ENCODE data around the gene DSP.

The DSP gene

DNA sequence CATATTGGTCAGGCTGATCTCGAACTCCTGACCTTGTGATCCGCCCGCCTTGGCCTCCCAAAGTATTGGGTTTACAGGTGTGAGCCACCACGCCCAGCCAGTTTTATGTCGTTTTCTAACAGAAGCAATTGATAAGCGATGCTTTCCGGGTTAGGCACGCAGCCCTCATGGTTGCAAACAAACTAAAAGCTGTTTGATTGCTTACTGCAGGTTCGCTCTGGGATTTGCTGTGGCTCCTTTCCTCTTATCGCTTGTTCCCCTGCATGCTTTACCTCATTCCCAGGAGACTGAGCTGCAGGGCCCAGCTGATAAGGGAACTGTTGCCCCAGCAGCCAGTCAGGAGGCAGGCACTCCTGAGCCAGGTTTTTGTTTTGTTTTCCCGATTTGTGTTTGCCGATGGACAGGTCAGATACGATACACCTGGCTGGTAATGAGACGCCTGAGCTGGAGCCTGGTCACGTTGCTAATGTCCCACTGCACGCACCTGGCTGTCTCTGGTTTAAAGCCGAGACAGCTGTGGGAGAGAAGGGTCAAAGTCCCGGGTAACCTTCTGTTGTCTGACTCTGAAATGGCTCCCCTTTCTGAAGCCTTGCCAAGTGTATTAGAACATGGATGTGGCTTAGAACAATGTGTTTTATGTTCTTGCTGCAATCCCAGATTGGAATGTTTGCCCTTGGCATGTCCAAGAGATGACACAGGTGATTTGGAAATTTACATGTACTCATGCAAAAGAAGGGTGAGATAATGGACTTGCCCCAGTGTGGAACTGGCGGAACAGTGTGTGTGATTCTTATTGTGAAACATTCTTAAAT, 19.9 kb downstream of the DSP start:
- no peak for DNase-seq

DNA sequence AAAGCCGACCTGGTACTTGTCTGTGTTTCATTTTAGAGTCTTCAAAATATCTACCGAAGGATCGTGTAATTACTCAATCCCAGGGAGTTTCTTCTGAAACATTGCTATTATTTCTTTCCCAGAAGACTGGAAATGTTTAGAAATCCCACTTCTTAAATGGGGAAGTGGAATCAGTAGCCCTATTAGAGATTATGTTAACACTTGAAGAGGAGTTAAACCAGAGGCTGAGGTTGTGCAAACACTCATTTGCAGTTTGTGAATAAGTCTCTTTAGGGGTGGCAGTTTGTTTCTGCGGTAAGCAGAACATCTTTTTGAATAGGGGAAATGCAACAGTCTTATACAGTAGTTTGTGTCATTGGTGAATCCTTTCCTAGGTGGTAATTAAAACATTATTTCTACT, 21.3 kb downstream of the DSP start:
- DNase-seq: peak; percentile 79

DNA sequence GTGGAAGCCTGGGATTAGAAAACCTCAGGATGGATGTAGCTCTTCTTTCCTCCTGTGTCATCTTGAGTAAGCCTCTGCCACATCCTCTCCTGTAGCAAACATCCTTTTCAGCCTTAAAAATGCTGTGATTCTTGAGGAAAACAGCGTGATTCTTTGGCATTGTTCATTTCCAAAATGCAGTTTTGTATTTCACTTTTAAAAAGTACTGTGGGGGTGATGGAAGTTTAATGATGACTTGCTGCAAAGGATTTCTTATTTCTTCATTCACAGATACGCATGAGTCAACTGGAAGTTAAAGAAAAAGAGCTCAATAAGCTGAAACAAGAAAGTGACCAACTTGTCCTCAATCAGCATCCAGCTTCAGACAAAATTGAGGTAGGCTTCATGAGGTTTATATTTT, 24.6 kb downstream of the DSP start:
- no peak for DNase-seq

DNA sequence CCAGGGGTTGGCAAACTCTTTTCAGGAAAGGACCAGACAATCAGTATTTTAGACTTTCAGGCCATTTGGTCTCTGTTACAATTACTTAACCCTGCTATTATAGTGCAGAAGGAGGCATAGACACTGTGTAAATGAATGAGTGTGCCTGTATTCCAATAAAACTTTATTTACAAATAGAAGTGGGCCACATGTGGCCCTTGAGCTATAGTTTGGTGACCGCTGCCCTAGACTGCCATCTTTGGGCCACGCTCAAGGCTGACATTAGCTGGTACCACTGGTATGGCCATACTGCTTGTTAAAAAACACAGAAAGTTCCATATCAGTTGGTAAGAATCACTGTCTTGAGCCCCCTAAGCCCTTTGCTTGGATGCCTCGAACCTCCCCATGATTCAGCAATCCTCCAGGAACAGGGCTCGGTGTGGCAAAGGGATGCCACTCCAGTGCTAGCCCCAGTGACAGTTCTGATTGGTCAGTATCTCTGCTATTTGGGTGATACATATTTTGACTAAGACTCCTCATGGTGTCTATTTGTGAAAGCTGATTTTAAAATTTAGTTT, 25.2 kb downstream of the DSP start:
- peak; percentile 5 for DNase-seq

DNA sequence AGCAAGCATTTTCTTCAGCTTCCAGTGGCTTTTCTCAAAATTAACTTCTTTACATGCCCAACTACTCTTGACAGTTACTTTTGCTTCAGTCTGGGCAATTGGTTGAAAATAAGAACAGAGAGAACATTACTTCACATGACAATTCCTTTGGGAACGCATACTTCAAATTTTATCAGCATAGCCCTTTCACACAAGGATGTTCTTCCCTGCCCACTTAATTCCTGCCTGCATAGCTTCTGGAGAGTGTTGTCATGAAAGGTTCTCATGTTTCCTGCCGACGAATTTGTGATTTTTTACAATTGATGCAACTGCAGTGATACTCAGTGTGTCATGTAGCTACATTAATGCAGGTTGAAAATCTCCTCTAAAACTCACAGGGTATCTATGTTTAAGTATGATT, 26.6 kb downstream of the DSP start:
- no peak for DNase-seq

DNA sequence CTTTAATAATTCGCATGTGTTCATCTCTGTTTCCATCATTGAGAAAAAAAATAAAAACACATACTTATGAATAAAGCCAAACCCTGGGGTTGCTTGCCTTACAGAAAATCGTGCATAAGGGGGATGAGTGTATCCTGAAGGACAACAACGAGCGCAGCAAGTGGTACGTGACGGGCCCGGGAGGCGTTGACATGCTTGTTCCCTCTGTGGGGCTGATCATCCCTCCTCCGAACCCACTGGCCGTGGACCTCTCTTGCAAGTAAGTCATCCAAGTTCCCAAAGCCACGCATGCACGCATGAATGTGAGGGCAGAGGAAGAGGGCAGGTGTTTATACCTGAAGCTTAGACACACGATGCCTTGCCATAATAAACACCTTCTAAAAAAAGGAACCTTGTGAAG, 27.6 kb downstream of the DSP start:
- DNase-seq: no peak

DNA sequence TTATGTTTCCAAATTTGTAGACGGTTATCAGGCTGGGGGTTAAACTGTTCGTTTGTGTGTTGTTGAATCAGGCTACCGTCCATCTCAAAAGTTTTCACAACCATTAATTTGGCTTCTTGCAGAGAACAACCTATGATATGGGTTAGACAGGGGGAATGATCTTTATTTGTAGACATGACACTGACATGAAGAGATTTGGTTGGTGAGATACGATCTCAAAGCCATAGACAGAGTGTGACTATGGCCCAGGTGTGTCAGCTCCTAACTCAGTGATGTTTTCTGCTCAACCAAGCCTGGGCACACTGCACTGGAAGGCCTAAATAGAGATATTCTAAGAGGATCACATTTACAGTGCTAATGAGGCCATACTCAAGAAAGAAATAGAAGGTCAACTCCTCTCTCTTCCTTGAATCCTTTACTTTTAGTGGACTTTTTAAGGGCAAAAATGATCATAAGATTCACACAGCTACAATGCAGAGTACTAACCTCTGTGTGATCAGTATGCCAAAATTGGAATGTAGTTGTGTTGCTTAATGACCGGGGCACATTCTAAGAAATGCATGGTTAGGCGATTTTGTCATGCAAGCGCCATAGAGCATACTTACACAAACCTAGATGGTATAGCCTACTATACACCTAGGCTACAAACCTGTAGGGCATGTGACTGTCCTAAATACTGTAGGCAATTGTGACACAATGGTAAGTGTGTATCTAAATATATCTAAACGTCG, 30.9 kb downstream of the DSP start:
- DNase-seq: no peak

DNA sequence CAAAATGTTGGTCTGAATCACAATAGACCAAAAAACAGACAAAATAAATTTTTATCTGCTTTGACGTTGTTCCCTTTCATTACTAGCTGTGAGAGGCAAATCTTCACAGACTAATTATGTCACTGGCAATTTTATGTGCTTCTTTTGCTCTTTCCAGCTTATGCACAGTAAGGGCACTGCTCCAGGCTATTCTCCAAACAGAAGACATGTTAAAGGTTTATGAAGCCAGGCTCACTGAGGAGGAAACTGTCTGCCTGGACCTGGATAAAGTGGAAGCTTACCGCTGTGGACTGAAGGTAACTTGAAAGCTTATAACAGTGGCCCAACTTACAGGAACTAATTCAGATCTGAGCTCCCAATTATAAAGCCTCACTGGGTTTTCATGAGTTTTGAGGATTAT, 33.0 kb downstream of the DSP start:
- no peak for DNase-seq

DNA sequence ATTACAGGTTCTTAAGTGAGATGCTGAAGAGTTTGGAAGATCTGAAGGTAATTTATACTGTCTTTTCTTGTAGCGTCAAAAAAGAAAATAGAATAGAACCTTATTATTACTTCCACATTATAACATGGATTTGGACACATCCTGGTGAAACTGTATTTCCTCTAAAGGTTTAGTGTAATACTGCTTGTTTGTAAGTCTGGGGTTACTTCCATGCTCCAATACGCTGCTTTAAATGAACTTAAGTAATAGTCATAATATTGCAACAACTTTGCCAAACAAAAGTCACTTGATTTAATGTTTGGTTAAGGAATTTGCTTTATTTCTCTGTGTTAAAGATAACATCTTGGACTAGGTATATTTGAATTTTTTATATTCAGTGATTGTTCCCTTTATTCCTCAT, 37.0 kb downstream of the DSP start:
- no peak for DNase-seq

DNA sequence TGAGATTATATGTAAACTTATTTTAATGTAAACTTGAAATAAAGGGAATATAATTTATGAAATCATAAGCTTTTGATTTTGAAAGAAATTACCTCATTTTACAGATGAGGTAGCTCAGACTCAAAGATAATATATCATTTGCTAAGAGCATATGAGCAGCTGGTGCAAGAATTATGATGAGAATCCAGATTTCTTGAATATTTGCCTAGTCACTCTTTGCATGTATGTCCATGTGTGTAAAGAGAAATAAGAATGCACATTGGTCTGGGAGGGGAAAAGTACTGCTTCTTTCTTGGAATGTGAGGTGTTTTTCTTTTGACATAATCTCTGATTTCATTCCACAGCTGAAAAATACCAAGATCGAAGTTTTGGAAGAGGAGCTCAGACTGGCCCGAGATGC, 37.5 kb downstream of the DSP start:
- no peak for DNase-seq

DNA sequence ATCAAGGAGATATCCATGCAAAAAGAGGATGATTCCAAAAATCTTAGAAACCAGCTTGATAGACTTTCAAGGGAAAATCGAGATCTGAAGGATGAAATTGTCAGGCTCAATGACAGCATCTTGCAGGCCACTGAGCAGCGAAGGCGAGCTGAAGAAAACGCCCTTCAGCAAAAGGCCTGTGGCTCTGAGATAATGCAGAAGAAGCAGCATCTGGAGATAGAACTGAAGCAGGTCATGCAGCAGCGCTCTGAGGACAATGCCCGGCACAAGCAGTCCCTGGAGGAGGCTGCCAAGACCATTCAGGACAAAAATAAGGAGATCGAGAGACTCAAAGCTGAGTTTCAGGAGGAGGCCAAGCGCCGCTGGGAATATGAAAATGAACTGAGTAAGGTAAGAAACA, 38.4 kb downstream of the DSP start:
- no peak for DNase-seq

DNA sequence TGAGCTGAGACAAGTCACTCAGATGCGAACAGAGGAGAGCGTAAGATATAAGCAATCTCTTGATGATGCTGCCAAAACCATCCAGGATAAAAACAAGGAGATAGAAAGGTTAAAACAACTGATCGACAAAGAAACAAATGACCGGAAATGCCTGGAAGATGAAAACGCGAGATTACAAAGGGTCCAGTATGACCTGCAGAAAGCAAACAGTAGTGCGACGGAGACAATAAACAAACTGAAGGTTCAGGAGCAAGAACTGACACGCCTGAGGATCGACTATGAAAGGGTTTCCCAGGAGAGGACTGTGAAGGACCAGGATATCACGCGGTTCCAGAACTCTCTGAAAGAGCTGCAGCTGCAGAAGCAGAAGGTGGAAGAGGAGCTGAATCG, 39.1 kb downstream of the DSP start:
- DNase-seq: no peak

DNA sequence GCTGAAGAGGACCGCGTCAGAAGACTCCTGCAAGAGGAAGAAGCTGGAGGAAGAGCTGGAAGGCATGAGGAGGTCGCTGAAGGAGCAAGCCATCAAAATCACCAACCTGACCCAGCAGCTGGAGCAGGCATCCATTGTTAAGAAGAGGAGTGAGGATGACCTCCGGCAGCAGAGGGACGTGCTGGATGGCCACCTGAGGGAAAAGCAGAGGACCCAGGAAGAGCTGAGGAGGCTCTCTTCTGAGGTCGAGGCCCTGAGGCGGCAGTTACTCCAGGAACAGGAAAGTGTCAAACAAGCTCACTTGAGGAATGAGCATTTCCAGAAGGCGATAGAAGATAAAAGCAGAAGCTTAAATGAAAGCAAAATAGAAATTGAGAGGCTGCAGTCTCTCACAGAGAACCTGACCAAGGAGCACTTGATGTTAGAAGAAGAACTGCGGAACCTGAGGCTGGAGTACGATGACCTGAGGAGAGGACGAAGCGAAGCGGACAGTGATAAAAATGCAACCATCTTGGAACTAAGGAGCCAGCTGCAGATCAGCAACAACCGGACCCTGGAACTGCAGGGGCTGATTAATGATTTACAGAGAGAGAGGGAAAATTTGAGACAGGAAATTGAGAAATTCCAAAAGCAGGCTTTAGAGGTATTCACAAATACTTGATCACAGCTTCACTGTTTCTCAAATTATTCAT, 39.6 kb downstream of the DSP start:
- no peak for DNase-seq

DNA sequence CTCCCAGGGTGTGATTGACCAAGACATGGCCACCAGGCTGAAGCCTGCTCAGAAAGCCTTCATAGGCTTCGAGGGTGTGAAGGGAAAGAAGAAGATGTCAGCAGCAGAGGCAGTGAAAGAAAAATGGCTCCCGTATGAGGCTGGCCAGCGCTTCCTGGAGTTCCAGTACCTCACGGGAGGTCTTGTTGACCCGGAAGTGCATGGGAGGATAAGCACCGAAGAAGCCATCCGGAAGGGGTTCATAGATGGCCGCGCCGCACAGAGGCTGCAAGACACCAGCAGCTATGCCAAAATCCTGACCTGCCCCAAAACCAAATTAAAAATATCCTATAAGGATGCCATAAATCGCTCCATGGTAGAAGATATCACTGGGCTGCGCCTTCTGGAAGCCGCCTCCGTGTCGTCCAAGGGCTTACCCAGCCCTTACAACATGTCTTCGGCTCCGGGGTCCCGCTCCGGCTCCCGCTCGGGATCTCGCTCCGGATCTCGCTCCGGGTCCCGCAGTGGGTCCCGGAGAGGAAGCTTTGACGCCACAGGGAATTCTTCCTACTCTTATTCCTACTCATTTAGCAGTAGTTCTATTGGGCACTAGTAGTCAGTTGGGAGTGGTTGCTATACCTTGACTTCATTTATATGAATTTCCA, 43.9 kb downstream of the DSP start:
- DNase-seq: no peak

DNA sequence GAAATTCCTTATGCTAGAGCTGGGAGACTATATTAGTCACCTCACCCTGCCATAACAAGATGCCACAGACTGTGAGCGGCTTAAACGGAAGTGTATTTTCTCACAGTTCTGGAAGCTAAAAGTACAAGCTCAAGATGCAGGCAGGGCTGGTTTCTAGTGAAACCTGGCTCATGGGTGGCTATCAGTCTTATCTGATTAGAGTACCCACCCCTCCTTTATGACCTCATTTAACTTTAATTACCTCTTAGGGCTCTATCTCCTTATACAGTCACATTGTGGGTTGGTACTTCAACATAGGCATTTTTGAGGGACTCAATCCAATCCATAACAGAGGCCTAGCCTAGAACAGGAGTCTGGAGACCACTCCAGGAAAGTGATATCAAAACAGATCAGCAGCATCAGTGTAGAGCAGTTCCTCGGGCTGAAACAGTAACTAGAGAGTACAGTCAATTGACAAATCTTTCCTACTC, 46.2 kb downstream of the DSP start:
- DNase-seq: no peak

DNA sequence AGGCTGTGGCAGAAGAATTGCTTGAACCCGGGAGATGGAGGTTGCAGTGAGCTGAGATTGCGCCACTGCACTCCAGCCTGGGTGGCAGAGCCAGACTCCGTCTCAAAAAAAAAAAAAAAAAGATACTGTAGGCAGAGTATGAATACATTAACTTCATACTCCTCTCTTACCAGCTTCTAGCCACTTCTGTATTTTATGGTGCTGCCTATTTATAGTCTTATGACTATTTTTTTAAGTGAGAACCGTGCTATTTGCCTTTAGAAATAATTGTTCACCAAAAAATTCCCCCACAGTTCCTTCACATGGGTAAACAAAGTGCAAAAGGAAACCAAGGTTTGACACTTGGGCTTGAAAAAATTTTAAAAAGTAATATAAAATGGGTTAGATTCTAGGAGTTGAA, 47.0 kb downstream of the DSP start:
- DNase-seq: peak; percentile 73

DNA sequence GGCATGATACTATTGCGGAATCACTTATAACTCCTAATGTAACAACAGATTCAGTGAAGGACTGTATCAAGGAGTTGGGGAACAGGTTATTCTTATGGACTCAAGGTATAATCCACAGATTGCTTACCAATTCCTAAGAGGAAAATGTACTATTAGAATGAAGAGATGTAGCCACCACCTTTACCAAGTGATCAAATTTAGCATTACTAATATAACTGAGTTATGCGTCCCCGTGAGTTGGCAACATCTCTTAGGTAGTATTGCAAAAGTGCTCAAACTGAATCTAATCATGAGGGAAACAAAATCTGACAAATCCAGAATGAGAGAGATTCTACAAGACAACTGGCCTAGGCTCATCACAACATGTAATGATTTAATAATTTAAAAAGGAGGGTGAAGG, 47.8 kb downstream of the DSP start:
- DNase-seq: no peak

DNA sequence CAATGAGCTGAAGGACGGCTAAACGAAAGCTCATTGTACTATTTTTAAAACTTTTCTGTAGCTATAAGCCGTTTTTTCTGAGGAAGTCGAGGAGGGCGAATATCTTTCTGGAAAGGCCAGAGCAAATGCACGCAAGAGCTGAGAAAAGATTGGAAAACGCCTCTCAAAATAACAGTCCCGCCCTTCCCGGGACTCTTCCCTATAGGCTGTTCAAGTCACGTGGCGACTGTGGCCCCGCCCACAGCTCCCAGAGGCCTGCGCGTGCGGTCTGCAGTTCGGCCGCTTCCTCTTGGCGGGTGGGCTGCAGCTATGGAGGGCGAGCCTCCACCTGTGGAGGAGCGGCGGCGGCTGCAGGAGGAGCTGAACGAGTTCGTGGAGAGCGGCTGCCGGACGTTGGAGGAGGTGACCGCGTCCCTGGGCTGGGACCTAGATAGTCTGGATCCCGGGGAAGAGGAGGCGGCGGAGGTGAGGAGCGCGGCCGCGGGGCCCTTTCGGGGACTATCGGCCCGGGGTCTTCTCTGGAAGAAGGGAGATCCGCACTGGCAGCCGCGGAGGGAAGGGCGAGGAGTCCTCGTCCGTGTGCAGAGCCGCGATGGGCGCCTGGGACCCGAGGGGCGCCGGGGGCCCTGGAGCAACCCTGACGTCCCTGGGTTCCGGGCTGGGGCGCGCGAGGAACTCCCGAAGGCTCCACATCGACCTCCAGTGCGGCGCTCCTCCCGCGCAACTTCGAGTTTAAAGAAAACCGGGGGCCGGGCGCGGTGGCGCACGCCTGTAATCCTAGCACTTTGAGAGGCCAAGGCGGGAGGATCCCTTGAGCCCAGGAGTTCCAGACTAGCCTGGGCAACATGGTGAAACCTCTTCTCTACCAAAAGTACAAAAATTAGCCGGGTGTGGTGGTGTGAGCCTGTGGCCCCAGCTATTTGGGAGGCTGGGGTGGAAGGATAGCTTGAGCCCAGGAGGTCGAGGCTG, 48.8 kb downstream of the DSP start, which contains the start of gene SNRNP48:
Gene SNRNP48 (plus strand): TSS at position 250 of the 969 bp plus-strand sequence. CDS start 60 bp downstream, at position 310.
- DNase-seq: peak; percentile 93

DNA sequence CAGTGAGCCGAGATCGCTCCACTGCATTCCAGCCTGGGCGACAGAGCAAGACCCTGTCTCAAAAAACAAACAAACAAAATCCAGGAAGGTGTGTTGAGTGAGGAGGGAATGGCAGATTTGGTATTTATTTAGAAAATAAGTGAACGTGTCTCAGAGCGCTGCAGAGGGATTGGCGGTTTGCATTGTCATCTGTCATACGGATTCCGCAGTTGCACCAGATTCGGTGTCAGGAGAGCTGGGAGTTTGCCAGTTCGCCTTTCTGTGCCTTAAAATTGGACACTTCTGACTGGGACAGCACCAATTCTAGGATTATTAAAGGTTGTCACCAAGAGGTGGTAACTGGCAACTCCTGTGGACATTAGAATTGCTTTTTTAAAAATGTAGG, 49.4 kb downstream of the DSP start:
- DNase-seq: peak; percentile 2

DNA sequence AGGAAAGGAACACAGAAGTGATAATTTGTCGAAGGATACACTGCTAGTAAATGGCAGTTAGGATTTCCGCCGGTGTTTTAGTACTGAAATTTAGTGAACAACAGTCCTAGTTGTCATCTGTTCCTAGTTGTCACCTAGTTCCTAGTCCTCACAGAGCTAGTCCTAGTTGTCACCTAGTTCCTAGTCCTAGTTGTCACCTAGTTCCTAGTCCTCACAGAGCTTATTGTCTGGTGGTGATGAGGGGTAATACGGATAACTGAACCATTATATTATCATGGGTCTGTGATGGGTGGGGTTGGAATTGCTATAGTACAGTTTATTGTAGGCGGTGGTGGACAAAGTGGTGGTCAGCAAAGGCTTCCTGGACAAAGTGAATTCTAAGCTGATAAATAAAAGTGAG, 50.3 kb downstream of the DSP start:
- DNase-seq: no peak

DNA sequence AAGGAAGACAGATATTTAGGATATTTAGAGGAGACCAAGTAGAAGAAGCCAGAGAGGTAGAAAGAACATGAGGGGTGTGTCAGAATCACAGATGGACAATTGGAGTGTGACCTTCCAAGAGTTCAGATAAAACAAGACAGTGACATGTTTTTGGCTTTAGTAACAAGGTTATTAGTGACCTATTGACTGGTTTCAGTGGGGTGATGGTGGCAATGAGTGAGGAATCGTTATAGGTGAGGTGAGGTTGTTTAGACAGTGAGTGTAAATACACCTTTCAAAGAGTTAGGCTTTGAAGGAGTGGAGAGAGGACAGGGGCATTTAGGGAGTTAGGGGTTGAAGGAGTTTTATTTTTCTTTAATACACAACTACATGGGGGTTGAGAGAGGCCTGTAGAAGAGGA, 51.8 kb downstream of the DSP start:
- DNase-seq: no peak

Data from MV-4-11 (cell line).